Karpas-422 (cell line): ENCODE data around the gene NFIX. TPM values are rescaled to one million over a fixed set of nuclear protein-coding genes. Genes with fewer than 3 reads are reported as not detected.

ENCODE experiments used
- DNase-seq: peaks from one replicate; pipeline ENCODE4 v3.0.0-alpha.2; 2015
- H2AFZ ChIP-seq: fragments of 200-600 bp; sonication (generic); 2 replicates; pipeline ENCODE4 v1.6.1; 2014; ENCODE audit warnings: antibody characterized with exemption, low read length, mixed read lengths
- H3K27ac ChIP-seq: fragments of 200-600 bp; sonication (generic); 2 replicates; pipeline ENCODE4 v1.5.1; 2014; ENCODE audit warnings: mild to moderate bottlenecking, low read length, moderate library complexity
- H3K27me3 ChIP-seq: fragments of 200-600 bp; sonication (generic); 2 replicates; pipeline ENCODE4 v1.6.1; 2014; ENCODE audit warnings: low read length, mixed read lengths
- H3K36me3 ChIP-seq: fragments of 200-600 bp; sonication (generic); 2 replicates; pipeline ENCODE4 v1.6.1; 2014; ENCODE audit warnings: low read length, mixed read lengths; ENCODE audit not compliant: insufficient read depth
- H3K4me1 ChIP-seq: fragments of 200-600 bp; sonication (generic); 2 replicates; pipeline ENCODE4 v1.6.1; 2014; ENCODE audit warnings: mild to moderate bottlenecking, low read length, mixed read lengths
- H3K4me2 ChIP-seq: fragments of 200-600 bp; sonication (generic); 2 replicates; pipeline ENCODE4 v1.6.1; 2014; ENCODE audit warnings: low read length, low read depth, mild to moderate bottlenecking; ENCODE audit not compliant: poor library complexity, severe bottlenecking
- H3K4me3 ChIP-seq: fragments of 200-600 bp; sonication (generic); 2 replicates; pipeline ENCODE4 v1.5.1; 2014; ENCODE audit warnings: mild to moderate bottlenecking, antibody characterized with exemption, low read length, mixed read lengths
- H3K79me2 ChIP-seq: fragments of 200-600 bp; sonication (generic); 2 replicates; pipeline ENCODE4 v1.6.1; 2014; ENCODE audit warnings: mild to moderate bottlenecking, low read length, mixed read lengths
- H3K9ac ChIP-seq: fragments of 200-600 bp; sonication (generic); 2 replicates; pipeline ENCODE4 v1.6.0; 2014; ENCODE audit warnings: low read length
- H3K9me2 ChIP-seq: fragments of 200-600 bp; sonication (generic), shearing (Covaris generic); replicated peaks from 2 replicates; pipeline ENCODE4 v1.6.0; 2014; ENCODE audit warnings: mild to moderate bottlenecking, low read length, moderate library complexity; ENCODE audit not compliant: insufficient read depth
- H3K9me3 ChIP-seq: fragments of 300-700, 200-600 bp; sonication (generic); 2 replicates; pipeline ENCODE4 v1.6.1; 2014; ENCODE audit warnings: low read length, mixed read lengths
- H4K20me1 ChIP-seq: fragments of 200-600 bp; sonication (generic); 2 replicates; pipeline ENCODE4 v1.6.1; 2014; ENCODE audit warnings: mild to moderate bottlenecking, antibody characterized with exemption, low read length, low read depth; ENCODE audit not compliant: insufficient read depth
- total RNA-seq: library from RNA; depleted of rRNA; stranded (reverse); fragments of >200 nt; shearing (Covaris generic); gene quantifications from 2 replicates; pipeline ENCODE4 v1.2.3, GENCODE V29; 2014; ENCODE audit warnings: low replicate concordance

NFIX gene
- total RNA-seq, 1 experiment from 2014 or later, result 0.04 TPM

DNA sequence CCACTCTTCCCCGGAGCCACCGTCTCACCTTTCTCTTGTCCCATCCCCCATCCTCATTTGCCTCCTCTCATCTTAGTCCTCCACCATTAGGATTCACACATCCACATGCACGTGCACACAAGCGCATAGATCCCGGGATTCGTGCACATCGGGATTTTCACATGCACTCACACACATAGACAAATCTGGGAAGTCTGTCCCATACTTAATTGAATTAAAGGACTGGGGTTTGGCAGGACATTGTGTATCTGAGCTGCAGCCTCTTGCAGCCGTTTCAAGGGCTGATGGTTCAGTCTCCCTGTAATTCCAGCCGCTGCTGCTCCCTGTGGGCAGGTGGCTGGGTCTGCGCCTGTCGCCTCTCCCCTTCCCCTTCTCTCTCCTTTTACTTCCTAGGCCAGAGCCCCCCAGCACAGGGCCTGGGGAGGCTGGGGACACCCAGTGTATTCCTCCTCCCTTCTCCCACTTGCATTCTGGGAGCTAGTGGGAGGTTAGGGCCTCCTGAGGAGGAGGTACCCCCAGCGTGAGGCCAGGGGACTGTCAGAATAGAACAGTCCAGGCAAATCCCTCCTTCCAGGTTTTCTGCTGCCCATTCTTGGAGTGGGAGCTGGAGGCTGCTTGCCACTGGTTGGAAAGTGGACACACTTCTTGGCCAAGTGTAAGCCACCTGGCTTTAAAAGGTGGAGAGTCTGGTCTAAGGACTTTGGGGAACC is 63.8 kb downstream of the NFIX start:
- no peaks in the 10 kb centered on the region for H3K9me2 ChIP-seq
- H4K20me1 ChIP-seq, result no peaks in the 10 kb centered on the region
- no peak overlapping the region for H3K4me3 ChIP-seq
- no peaks in the 10 kb centered on the region for H3K27me3 ChIP-seq
- no peaks in the 10 kb centered on the region for H3K79me2 ChIP-seq
- no peak for DNase-seq
- H3K36me3 ChIP-seq, result no peaks in the 10 kb centered on the region
- H3K9me3 ChIP-seq, result no peaks in the 10 kb centered on the region
- H2AFZ ChIP-seq, result no peak overlapping the region
- H3K4me1 ChIP-seq, result peaks cover 6% of the 10 kb centered on the region
- no peak overlapping the region for H3K9ac ChIP-seq
- H3K27ac ChIP-seq, result no peak overlapping the region
- H3K4me2 ChIP-seq, result no peak overlapping the region

DNA sequence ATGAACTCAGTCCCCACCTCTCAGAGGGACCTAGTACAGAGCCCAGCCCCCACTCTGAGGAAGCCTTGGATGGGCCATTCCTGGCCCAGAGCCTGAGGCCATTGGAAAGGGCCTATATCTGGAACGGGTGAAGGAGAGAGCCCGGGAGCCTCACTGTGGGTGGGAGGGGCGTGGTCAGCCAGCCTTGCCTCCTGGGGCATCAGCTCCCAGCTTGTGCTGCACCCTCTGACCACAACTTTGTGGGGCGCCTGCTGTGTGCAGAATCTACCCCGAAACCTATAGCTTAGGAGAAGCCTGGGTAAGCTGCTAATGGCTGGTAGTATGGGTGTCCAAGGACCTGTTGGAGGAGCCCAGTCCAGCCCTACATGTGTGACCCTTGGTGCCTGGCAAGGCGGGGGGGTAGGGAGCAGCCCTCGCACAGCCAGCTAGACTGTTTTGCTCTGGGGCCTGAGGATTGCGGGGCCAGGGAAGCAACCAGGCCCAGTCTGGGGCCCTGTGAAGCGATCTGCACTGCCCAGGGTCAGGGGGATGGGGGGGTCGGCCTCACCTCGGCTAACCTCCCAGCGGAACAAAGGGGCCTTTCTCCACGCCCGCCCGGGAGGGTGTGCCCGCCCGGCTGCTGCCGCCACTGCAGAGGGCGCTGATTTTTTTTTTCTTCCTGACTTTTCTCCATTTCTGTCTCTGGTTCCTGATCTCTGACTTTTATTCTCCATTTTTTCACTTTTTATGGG is 65.1 kb downstream of the NFIX start:
- H3K9ac ChIP-seq, result no peak overlapping the region
- H3K9me3 ChIP-seq, result no peaks in the 10 kb centered on the region
- no peak overlapping the region for H2AFZ ChIP-seq
- no peak overlapping the region for H3K27ac ChIP-seq
- no peaks in the 10 kb centered on the region for H4K20me1 ChIP-seq
- H3K4me2 ChIP-seq, result no peak overlapping the region
- H3K36me3 ChIP-seq, result no peaks in the 10 kb centered on the region
- H3K4me3 ChIP-seq, result no peak overlapping the region
- H3K9me2 ChIP-seq, result no peaks in the 10 kb centered on the region
- DNase-seq, result no peak
- no peaks in the 10 kb centered on the region for H3K27me3 ChIP-seq
- no peaks in the 10 kb centered on the region for H3K79me2 ChIP-seq
- peaks cover 6% of the 10 kb centered on the region for H3K4me1 ChIP-seq

DNA sequence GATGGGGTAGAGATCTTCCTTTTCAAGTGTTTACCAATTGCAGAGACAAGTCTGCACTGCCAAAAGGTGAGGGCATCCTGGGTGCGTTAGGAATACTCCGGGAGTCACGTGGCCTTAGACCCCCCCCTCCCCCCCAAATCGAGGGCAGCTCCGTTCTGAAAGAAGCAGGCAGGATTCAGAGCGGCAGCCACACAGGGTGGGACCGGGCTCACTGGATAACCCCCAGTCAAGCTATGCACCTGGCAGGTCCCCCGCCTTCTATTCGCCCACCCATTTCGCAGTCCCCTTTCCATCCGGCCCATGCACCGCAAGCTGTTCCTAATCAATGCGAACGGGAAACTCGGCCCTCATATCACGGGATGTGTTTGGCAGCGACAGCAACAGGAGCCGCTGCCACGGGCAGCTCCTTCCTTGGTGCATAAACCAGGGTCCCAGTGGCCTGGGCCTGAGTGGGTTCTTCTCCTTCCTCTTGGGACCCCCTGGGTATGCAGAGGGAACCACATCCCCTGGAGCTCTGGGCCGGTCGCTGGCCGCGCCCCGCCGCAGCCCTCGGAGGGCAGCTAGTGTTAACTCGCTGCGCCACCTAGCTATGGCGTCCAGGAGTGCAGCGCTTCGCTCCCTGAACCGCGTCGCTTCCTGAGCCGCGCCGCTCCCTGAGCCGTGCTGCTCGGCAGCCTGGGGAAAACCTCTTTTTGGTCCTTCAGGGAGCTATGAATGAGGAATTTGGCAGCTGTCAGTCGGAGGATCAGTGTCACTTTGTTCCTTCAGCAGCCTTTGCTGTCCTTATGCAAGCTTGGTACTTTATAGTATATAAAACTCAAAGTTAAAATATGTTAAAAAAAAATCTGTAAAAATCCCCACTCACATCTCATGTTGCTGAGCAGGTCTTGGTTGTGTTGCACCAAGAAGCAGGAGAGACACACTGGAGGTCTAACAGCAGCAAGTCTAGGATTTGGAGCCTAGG is 66.0 kb downstream of the NFIX start:
- H4K20me1 ChIP-seq, result no peaks in the 10 kb centered on the region
- no peaks in the 10 kb centered on the region for H3K36me3 ChIP-seq
- peaks cover 6% of the 10 kb centered on the region for H3K4me1 ChIP-seq
- H3K79me2 ChIP-seq, result no peaks in the 10 kb centered on the region
- peak overlapping the region; percentile 17; the same call in 1 of the 2 replicates for H3K9ac ChIP-seq
- no peak overlapping the region; the same call in 1 of the 2 replicates for H3K4me3 ChIP-seq
- H2AFZ ChIP-seq, result no peak overlapping the region
- H3K4me2 ChIP-seq, result peak overlapping the region; percentile 32
- no peaks in the 10 kb centered on the region for H3K9me2 ChIP-seq
- peak; percentile 89 for DNase-seq
- no peak overlapping the region for H3K27ac ChIP-seq
- no peaks in the 10 kb centered on the region for H3K27me3 ChIP-seq
- H3K9me3 ChIP-seq, result no peaks in the 10 kb centered on the region

DNA sequence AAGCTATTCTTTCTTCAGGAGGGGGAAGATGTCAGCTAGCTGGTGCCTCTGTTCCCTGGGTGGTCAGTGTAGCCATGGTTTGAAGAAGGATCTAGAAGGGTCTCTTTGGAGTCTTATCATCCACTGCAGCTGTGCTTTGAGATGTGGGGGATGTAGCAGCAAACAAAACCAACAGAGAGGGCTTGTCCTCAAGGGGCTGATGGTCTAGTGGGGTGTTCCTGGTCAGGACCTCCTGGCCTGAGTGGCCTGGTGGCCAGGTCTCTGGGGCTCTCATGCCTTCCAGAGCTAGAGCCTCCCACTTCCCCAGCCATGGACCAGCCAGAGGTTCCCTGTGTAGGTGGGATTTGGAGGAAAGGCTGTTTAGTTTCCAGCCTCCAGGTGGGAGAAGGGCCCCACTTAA is 67.0 kb downstream of the NFIX start:
- no peaks in the 10 kb centered on the region for H3K27me3 ChIP-seq
- H3K9ac ChIP-seq, result no peak overlapping the region
- no peaks in the 10 kb centered on the region for H3K36me3 ChIP-seq
- no peak overlapping the region for H3K4me2 ChIP-seq
- no peaks in the 10 kb centered on the region for H3K9me2 ChIP-seq
- no peak overlapping the region for H3K4me3 ChIP-seq
- H2AFZ ChIP-seq, result no peak overlapping the region
- H3K9me3 ChIP-seq, result no peaks in the 10 kb centered on the region
- no peak for DNase-seq
- H3K4me1 ChIP-seq, result peaks cover 6% of the 10 kb centered on the region
- H3K79me2 ChIP-seq, result no peaks in the 10 kb centered on the region
- H4K20me1 ChIP-seq, result no peaks in the 10 kb centered on the region
- H3K27ac ChIP-seq, result no peak overlapping the region

DNA sequence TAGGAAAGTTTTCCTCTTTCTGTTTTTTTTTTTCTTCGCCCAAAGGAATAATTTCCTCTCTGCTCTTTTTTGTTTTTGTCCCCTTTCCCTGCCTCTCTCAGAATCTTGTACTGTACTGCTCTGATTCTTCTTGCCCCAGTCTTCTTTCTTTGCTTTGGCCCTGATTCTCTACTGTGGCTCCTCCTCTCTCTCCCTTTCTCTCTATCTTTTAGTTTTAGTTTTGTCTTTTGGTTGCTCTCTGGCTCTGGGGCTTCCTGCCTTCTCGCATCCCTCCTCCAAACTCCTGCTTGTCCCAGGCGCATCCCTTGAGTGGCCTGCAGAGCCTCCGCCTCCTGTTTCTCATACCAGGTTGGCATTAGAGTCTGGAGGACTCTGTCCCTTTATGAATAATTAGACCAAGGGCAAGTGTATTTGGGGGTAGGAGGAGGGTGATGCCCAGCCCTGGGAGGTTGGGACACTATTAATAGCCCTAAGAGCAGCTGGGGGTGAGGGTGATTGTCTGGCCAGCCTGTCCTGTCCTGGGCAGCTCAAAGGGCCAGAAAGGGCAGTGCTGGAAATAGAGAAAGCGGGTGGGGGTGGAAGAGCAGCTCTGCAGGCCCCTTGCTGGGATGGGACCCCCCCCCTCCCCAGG is 68.3 kb downstream of the NFIX start:
- Histone ChIP-seq H3K36me3 (no peaks in the 10 kb centered on the region), H3K9me3 (no peaks in the 10 kb centered on the region), H3K4me1 (peaks cover 6% of the 10 kb centered on the region), H3K4me2 (no peak overlapping the region), H3K27me3 (no peaks in the 10 kb centered on the region), H3K27ac (no peak overlapping the region), H3K9me2 (no peaks in the 10 kb centered on the region), H3K9ac (no peak overlapping the region), H3K79me2 (no peaks in the 10 kb centered on the region), H4K20me1 (no peaks in the 10 kb centered on the region), H3K4me3 (no peak overlapping the region), H2AFZ (no peak overlapping the region)
- no peak for DNase-seq

DNA sequence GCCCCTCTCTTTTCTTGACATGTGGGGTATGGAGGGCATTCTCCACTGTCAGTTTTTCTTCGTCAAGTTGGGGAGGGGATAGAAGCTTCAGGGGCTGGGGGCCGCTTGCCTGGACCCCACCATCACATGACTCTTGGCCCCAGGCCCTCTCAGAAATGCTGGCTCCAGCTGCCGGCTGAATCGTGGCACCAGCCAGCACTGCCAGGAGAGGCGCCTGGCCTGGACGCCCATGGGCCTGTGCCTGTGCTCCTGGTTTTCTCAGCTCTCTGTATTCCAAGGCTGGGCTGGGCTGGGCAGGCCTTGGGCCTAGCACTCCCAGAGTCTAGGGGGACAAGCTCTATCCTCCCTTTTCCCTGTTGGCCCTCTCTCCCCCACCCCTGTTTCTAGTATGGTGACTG is 68.8 kb downstream of the NFIX start:
- Histone ChIP-seq H3K4me1 (peaks cover 6% of the 10 kb centered on the region), H3K79me2 (no peaks in the 10 kb centered on the region), H3K4me2 (no peak overlapping the region), H3K9me2 (no peaks in the 10 kb centered on the region), H3K27me3 (no peaks in the 10 kb centered on the region), H3K4me3 (no peak overlapping the region), H2AFZ (no peak overlapping the region), H3K27ac (no peak overlapping the region), H3K9ac (no peak overlapping the region), H3K36me3 (no peaks in the 10 kb centered on the region), H4K20me1 (no peaks in the 10 kb centered on the region), H3K9me3 (no peaks in the 10 kb centered on the region)
- DNase-seq, result no peak

DNA sequence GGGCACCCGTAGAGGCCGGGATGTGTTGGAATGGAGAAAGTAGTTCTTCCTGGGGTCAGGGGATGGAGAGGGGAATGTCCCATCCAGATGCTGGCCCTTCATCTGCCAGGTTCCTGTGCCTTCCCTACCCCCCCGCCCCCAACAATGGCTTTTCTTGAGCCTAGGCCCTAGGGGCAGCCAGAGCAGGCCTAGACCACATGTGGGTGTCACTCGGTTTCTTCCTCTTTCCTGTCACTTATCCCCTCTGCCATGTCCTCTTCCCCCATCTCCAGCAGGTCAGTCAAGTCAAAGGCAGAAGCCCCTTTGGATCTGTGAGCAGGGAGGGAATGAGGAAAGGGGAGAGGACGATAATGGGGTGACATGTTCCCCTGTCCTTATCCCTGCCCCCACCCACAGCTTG is 71.0 kb downstream of the NFIX start:
- H3K9me2 ChIP-seq, result no peaks in the 10 kb centered on the region
- H3K36me3 ChIP-seq, result no peaks in the 10 kb centered on the region
- no peaks in the 10 kb centered on the region for H3K27me3 ChIP-seq
- no peaks in the 10 kb centered on the region for H3K79me2 ChIP-seq
- no peak for DNase-seq
- no peaks in the 10 kb centered on the region for H3K9me3 ChIP-seq
- no peaks in the 10 kb centered on the region for H4K20me1 ChIP-seq
- peaks cover 3% of the 10 kb centered on the region for H3K4me1 ChIP-seq
- no peak overlapping the region for H3K4me2 ChIP-seq
- no peak overlapping the region for H3K27ac ChIP-seq
- H3K4me3 ChIP-seq, result no peak overlapping the region
- H3K9ac ChIP-seq, result no peak overlapping the region
- no peak overlapping the region for H2AFZ ChIP-seq
